Activated T-cell treated with anti-CD3 and anti-CD28 coated beads for 4 hours (primary cell): ENCODE results near the gene TUBB3.
"Not testable (repeated sequence)": the region's sequence is repeated elsewhere in the genome, so short reads cannot be mapped to it uniquely, and the experiment has no call there.

Experiments
- DNase-seq: peaks from one replicate; pipeline ENCODE4 v3.0.0-alpha.2; 2020

The TUBB3 gene

GRCh38 chr16:89918453-89919347, 4.4 kb upstream of the TUBB3 start, which contains the start of gene MC1R:
TSS of gene MC1R (plus strand) at chr16:89918862. CDS start at chr16:89919259, 397 bp downstream.
- DNase-seq = no peak

- DNase-seq = no peak
Observed at GRCh38 chr16:89919535-89920406, 3.4 kb upstream of the TUBB3 start.

GRCh38 chr16:89920723-89921122, 2.4 kb upstream of the TUBB3 start:
- DNase-seq = no peak

DNA sequence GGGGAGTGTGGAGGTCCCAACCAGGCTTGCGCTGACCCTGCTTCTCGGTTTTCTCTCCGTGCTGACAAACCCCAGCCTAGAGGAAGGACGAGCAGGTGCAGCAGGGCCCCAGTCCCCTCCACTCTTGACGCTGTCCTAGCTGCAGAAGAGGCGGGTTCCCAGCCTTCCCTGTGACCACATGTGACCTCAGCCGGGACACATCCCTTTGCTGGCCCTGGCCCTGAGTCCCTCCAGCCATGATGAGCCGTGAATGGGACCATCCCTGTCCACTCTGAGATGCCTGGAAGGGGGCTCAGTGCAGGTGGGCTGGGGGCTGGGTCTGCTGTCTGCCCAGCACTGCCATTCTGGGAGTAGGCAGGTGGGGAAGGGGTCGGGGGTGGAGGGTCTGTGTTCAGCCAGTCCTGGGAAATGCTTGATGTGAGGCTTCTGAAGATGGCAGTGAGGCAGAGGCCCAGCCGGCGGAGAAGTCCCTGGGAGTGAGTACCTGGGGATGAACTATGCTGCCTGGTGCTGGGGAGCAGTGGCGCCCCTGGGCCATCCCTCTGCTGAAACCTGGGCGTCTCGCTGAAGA, 1.9 kb upstream of the TUBB3 start:
- DNase-seq = no peak

GRCh38 chr16:89921702-89922476, 1.3 kb upstream of the TUBB3 start:
- no peak for DNase-seq

DNA sequence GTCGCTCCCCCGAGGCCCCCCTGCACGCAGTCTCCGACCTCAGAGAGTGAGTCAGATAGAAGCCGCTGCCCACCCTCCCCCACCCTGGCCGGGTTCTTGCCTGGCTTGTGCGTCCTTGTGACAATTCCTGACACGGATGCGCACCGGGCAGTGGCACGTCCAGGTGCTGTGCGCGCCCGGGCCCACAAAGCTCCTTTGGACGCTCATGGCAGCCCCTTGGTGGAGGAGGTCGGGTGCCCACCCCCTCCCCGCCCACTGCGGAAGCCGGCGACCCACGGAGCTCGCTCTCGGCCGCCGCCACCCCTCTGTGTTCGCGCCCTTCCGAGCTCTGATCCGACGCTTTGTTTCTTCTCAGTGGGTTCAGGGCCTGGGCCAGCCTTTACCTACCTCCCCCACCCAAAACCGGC, 662 bp upstream of the TUBB3 start:
- no peak for DNase-seq

GRCh38 chr16:89923640-89924296, 626 bp downstream of the TUBB3 start:
- DNase-seq = no peak

DNA sequence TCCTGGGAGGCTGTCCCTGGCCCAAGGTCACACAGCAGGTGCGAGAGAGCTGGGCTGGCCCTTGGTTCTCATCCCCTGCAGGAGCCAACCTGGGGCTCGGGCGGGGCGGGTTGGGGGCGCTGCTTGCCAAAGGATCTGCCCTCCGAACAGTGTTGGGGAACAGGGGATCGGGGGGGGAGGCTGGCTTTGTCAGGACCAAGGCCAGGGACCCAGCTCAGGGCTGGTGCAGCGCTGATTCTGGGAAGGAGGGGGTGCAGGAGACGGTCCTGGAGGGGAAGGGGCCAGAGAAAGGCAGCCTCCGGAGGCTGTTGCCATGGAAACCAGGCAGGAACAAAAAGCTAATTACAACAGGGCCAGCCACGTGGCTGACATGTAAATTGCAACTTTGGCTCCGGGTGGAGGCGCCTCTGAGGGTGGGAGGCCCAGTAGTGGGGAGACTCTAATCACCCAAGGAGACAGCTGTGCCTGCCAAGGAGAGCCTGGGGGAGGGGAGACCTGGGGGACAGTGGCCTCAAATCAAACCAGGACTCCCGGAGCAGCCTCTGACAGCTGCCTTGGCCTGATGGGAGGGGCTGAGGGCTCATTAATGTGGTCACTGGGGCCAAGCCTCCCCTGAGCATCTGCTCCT, 1.3 kb downstream of the TUBB3 start:
- DNase-seq = no peak

DNA sequence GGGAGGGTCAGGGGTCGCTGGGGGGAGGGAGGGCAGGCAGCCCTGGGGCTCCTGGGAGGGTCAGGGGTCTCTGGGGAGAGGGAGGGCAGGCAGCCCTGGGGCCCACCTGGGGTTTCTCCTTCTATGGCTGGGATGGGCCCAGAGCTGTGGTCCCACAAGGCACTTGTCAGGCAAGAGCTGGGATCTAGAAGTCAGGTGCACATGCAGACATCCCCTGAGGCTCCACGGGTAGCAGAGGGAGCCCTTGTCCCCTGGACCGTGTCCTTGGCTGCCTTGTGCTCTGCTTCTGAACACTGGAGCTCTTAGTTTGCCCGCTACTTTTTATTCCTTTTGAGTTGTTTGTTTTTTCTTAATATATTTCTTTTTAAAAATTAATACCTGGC, 1.8 kb downstream of the TUBB3 start:
- no peak for DNase-seq

DNA sequence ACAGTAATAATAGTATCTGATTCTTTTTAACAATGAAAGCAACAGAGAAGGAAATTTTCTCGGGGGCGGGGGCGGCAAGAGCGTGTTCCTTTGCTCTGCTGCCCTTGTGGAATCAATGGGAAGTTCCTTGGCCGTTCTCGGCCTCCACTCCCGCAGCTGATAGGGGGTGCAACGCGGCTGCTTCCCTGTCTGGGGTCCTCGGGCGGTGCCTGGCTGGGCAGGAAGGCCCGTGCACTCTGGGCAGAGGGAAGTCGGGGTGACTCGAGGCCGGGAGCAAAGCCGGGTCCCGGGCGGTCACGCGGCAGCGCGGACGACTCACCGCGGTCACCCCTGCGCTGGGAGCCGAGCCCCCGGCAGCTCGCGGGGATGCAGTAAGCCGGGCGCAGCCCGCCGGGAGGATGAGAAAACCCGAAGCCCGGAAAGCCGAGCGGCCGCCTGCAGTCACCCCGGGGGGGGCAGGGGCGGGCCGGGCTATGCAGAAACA, 2.5 kb downstream of the TUBB3 start:
- DNase-seq = no peak

DNA sequence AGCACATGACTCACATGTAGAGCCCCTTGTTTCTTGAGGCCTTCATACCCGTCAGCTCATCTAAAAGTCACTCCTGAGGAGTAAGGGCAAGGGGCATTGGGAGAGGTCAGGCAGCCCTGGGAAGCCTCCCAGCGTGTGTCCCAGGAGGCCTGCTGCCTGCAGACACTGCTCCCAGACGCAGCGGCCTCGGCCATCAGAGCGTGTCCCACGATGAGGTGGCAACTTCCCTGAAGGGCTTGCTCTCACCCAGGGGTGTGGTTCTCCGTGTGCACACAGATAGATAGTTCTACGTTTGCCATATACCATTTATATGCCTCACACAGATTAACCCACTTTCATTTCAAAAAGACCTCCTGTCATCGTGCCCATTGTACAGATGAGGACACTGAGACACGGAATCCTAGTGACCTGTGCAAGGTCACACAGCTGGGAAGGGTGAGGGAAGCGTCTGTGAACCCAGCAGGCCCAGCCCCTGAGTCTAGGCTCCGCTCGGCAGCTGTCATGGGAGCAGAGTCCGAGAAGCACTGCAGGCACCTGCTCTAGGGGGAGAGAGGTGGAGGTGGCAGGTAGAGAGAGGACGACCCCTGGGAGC, 8.3 kb downstream of the TUBB3 start:
- DNase-seq = no peak

- DNase-seq = no peak
Observed at GRCh38 chr16:89931964-89932363, 8.8 kb downstream of the TUBB3 start.

GRCh38 chr16:89934019-89934418, 10.9 kb downstream of the TUBB3 start:
- DNase-seq = not testable (repeated sequence)

- DNase-seq = no peak
Observed at GRCh38 chr16:89934611-89935553, 11.7 kb downstream of the TUBB3 start.

GRCh38 chr16:89935620-89936019, 12.5 kb downstream of the TUBB3 start:
- not testable (repeated sequence) for DNase-seq

- DNase-seq = no peak
Observed at GRCh38 chr16:89936034-89936433, 12.9 kb downstream of the TUBB3 start.

- no peak for DNase-seq
Observed at GRCh38 chr16:89936508-89936907, 13.4 kb downstream of the TUBB3 start.

GRCh38 chr16:89936981-89937380, 13.8 kb downstream of the TUBB3 start:
- DNase-seq = no peak

GRCh38 chr16:89938175-89938885, 15.2 kb downstream of the TUBB3 start:
- no peak for DNase-seq
